Ovary (tissue), 10 donors: ENCODE data around the gene TRMT5. TPM values are rescaled to one million over a fixed set of nuclear protein-coding genes. Genes with fewer than 3 reads are reported as not detected.
A peak's percentile ranks its signal among the peaks of the same experiment; 100 is the strongest.

Source experiments
- DNase-seq, 5 donors: peaks; one replicate each; pipeline ENCODE4 v3.0.0-alpha.2; 2019 to 2020
- H3K27ac ChIP-seq, 2 donors: fragments of 200-600 bp; one replicate each; pipeline versions ENCODE4 v1.5.1 to v1.8.0; 2019 to 2022
- H3K27me3 ChIP-seq: fragments of 200-600 bp; one replicate; pipeline ENCODE4 v1.8.0; 2022
- H3K36me3 ChIP-seq: fragments of 200-600 bp; sonication (generic); one replicate; pipeline ENCODE4 v1.5.1; 2019
- H3K4me1 ChIP-seq: one replicate; pipeline ENCODE4 v1.8.1; 2013; ENCODE audit warnings: mild to moderate bottlenecking, moderate library complexity; ENCODE audit not compliant: insufficient read depth
- H3K4me3 ChIP-seq: fragments of 200-600 bp; sonication (generic); one replicate; pipeline ENCODE4 v1.5.1; 2017
- H3K9me3 ChIP-seq, 2 donors: fragments of 200-600 bp in 1 of 2; sonication (generic) in 1 of 2; one replicate each; pipeline versions ENCODE4 v1.5.1 to v1.8.1; 2013 to 2019; ENCODE audit warnings: mild to moderate bottlenecking in 1 of 2, moderate library complexity in 1 of 2
- CTCF ChIP-seq, 3 donors: fragments of 450-650 bp in 2 of 3; fragments of 200-600 bp in 1 of 3; IDR thresholded peaks; one replicate each; pipeline versions ENCODE4 v1.5.1 to v1.8.0; 2016 to 2022; ENCODE audit warnings: antibody characterized with exemption in 3 of 3, mild to moderate bottlenecking in 1 of 3
- EP300 ChIP-seq: sonication (generic); formaldehyde crosslinking; IDR thresholded peaks from one replicate; pipeline ENCODE4 v1.6.1; 2017; ENCODE audit warnings: antibody characterized with exemption
- POLR2A ChIP-seq: fragments of 450-650 bp; IDR thresholded peaks from one replicate; pipeline ENCODE4 v1.6.1; 2017; ENCODE audit warnings: antibody characterized with exemption, mild to moderate bottlenecking, moderate library complexity
- WGBS, 3 donors: extraction: QIAGEN DNeasy Blood & Tissue Kit in 1 of 3; methylation state at CpG; one replicate each; pipeline versions ENCODE4 v1.1.5 to v1.1.7; 2013 to 2017; 5-methylcytosine and 5-hydroxymethylcytosine counted together
- intact Hi-C, 4 donors: fragments of 100-400 bp; cut with DNase I; formaldehyde crosslinking; loops; one replicate each; pipeline versions ENCODE4 v1.11.0 to v1.15.1; 2022 to 2023
- long read RNA-seq, 3 donors: library from polyadenylated mRNA in 2 of 3; unstranded in 2 of 3; transcript quantifications; one replicate each; pipeline ENCODE4 v2.0.0 and lab custom pipeline, GENCODE V29; 2021 to 2026
- polyA plus RNA-seq, 2 donors: library from polyadenylated mRNA; stranded (reverse); fragments of 200-250 nt in 1 of 2; fragments of 350-450 nt in 1 of 2; fragmentation: Illumina TruSeq in 1 of 2; extraction: RNeasy Lipid Tissue Mini Kit (QIAGEN cat#74804) in 1 of 2; gene quantifications; one replicate each; pipeline ENCODE4 v1.2.3, GENCODE V29; 2013 to 2014
- total RNA-seq, 7 donors: library from RNA; depleted of rRNA in 2 of 7; stranded (reverse); fragments of >200 nt in 2 of 7; fragmentation: NEBNext Ultra II Directional in 3 of 7; extraction: Animal tissue kit (Norgen Biotek cat#: 25700) in 3 of 7; gene quantifications; one replicate each; pipeline versions ENCODE4 v1.1.0 to v1.2.4, GENCODE V29; 2016 to 2023
- donor health status: DM: no; HTN: no; CAD: no; lungs with moderate emphysema.
- donor health status: DM: no; HTN: no; CAD: no.
- donor health status: Bipolar disorder and iron deficiency.
- donor health status: DM: yes; HTN: yes; CAD: no.
- donor health status: DM: no; HTN: no; CAD: no.
- donor health status: DM: yes; HTN: yes; CAD: no.

TRMT5 gene
- 10 to 100 TPM in 5 of 7 donors, 1 to 10 TPM in 2; 5.7 to 22.8 (median 15.7) TPM for total RNA-seq
- polyA plus RNA-seq: 10 to 100 TPM in 1 of 2 donors, 1 to 10 TPM in 1; 5.8 to 13.8 TPM
- long read RNA-seq, donor 1, full-length matches to known transcripts: 21 of 31 reads
- long read RNA-seq, donor 1, partial matches to known transcripts: 1 of 31 reads
- long read RNA-seq, donor 1, other reads (novel, unspliced or antisense): 9 of 31 reads
- long read RNA-seq, donor 2, full-length matches to known transcripts: 3 of 14 reads
- long read RNA-seq, donor 2, partial matches to known transcripts: 11 of 14 reads
- long read RNA-seq, donor 2, other reads (novel, unspliced or antisense): 0 of 14 reads
- long read RNA-seq, donor 3, full-length matches to known transcripts: 17 of 20 reads
- long read RNA-seq, donor 3, partial matches to known transcripts: 3 of 20 reads
- long read RNA-seq, donor 3, other reads (novel, unspliced or antisense): 0 of 20 reads

GRCh38 chr14:60980811-60981632 lies at the start of gene TRMT5, which contains the start of gene SLC38A6:
Gene TRMT5 (minus strand): TSS chr14:60981079. CDS start chr14:60980973, 106 bp downstream.
Gene SLC38A6 (plus strand): TSS chr14:60981245. CDS start chr14:60981278, 33 bp downstream.
- Histone ChIP-seq H3K27me3 (no peaks in the 10 kb centered on the region), H3K4me1 (peaks cover 6% of the 10 kb centered on the region), H3K9me3 (no peaks in the 10 kb centered on the region), H3K36me3 (no peaks in the 10 kb centered on the region), H3K4me3 (peak within 1 kb of the TSS; percentile 90), H3K27ac (peak within 1 kb of the TSS; percentile 83 to 92)
- intact Hi-C loops: loop anchor here in 2 of 4 donors (10.0 kb wide), 1 partner anchor 256 kb away; the partner anchor contains the start of gene SIX4 (in 2 of the 2)
- peak; percentile 68 for TF ChIP-seq POLR2A
- no peak for TF ChIP-seq EP300
- TF ChIP-seq CTCF (IDR thresholded peaks at IDR 0.05): no peak
- 0 to 1% (median 0%) methylated on average over 54 to 59 of the region's 59 CpGs for WGBS, 3 donors
- DNase-seq: peak; percentile 92 to 97 (median 96)

- Histone ChIP-seq H3K27ac (no peak overlapping the region), H3K27me3 (no peaks in the 10 kb centered on the region), H3K4me1 (no peaks in the 10 kb centered on the region), H3K36me3 (no peaks in the 10 kb centered on the region), H3K9me3 (no peaks in the 10 kb centered on the region), H3K4me3 (no peak overlapping the region)
- intact Hi-C loops: loop anchor here (5.0 to 10.0 kb wide), 4 partner anchors 218 to 402 kb away; no protein-coding TSS in a partner anchor
- no peak for TF ChIP-seq EP300
- TF ChIP-seq POLR2A: no peak
- TF ChIP-seq CTCF (IDR thresholded peaks at IDR 0.05): no peak
- WGBS, 3 donors: 93 to 99% (median 97%) methylated on average over 2 of the region's 2 CpGs
- no peak for DNase-seq
Measured at GRCh38 chr14:61026526-61026925, 45.6 kb upstream of the TRMT5 start.

GRCh38 chr14:61025251-61026223 lies 44.7 kb upstream of the TRMT5 start:
- no peak overlapping the region for H3K27ac ChIP-seq
- H3K27me3 ChIP-seq: no peaks in the 10 kb centered on the region
- 53 to 56% (median 55%) methylated on average over 7 of the region's 7 CpGs for WGBS, 3 donors
- no peaks in the 10 kb centered on the region for H3K36me3 ChIP-seq
- intact Hi-C loops: loop anchor here (5.0 to 10.0 kb wide), 4 partner anchors 219 to 401 kb away; no protein-coding TSS in a partner anchor
- TF ChIP-seq POLR2A (no peak), CTCF (IDR thresholded peaks at IDR 0.05) (peak; percentile 59 to 70 (median 64))
- H3K9me3 ChIP-seq: no peaks in the 10 kb centered on the region
- no peaks in the 10 kb centered on the region for H3K4me1 ChIP-seq
- DNase-seq: peak; percentile 33 to 65 (median 44)
- H3K4me3 ChIP-seq: no peak overlapping the region
